GM12878 (cell line): Measurements from ENCODE around the gene GDNF.

Experiments used
- CBX5 ChIP-seq: sonication (generic); IDR thresholded peaks from 2 replicates; pipeline ENCODE4 v1.6.1; 2016; ENCODE audit warnings: low read depth, moderate library complexity, mild to moderate bottlenecking, inconsistent platforms
- CREM ChIP-seq: IDR thresholded peaks from 2 replicates; pipeline ENCODE4 v1.6.1; 2014; ENCODE audit warnings: antibody characterized with exemption, low read depth
- NFYA ChIP-seq: IDR thresholded peaks from 2 replicates; pipeline ENCODE4 v1.6.1; 2011; ENCODE audit warnings: low read depth, mild to moderate bottlenecking, low read length, improper control_type of control experiment, borderline replicate concordance
- TBL1XR1 ChIP-seq: IDR thresholded peaks from 2 replicates; pipeline ENCODE4 v1.6.1; 2012; ENCODE audit warnings: low read depth, low read length, improper control_type of control experiment

- no peak for TF ChIP-seq CREM
- TF ChIP-seq CBX5 = no peak
- TF ChIP-seq TBL1XR1 = no peak
- no peak for TF ChIP-seq NFYA
Observed at GRCh38 chr5:37770786-37771185, 69.1 kb downstream of the GDNF start.
